B cell (primary cell): ENCODE data around the gene CCBE1. TPM values are rescaled to one million over a fixed set of nuclear protein-coding genes. Genes with fewer than 3 reads are reported as not detected.

Experiments used
- ATAC-seq: fragments of 200-7000 bp; cut with Tn5 transposase; one replicate; pipeline ENCODE4 v1.10.0; 2021; ENCODE audit warnings: low read depth, mild to moderate bottlenecking, moderate number of reproducible peaks, moderate library complexity
- CTCF ChIA-PET: fragments of 350-600 bp; sonication (Branson Sonifier 250); formaldehyde crosslinking; loops from one replicate; lab custom pipeline; 2021; ENCODE audit warnings: antibody characterized with exemption, inconsistent platforms; lab: Charles Lee
- POLR2A ChIA-PET: fragments of 350-600 bp; sonication (Branson Sonifier 250); formaldehyde crosslinking; loops from one replicate; lab custom pipeline; 2021; ENCODE audit warnings: antibody characterized with exemption; lab: Charles Lee
- DNase-seq: peaks from one replicate; pipeline ENCODE4 v3.0.0; 2013
- H2AFZ ChIP-seq: 2 replicates; pipeline ENCODE4 v1.6.1; 2012; ENCODE audit warnings: mild to moderate bottlenecking, low read depth, low read length; ENCODE audit not compliant: insufficient read depth, poor library complexity, severe bottlenecking
- H3K27ac ChIP-seq, 2 donors: 1 replicate in 1 of 2; 2 replicates in 1 of 2; pipeline ENCODE4 v1.5.1; 2012 to 2013; ENCODE audit warnings: low read length in 2 of 2, mild to moderate bottlenecking in 2 of 2, moderate library complexity in 1 of 2
- H3K27me3 ChIP-seq, 4 experiments: fragments of 200-600 bp in 1 of 4; sonication (generic) in 1 of 4; replicated peaks in 1 of 4; 1 replicate in 2 of 4; 2 replicates in 2 of 4; pipeline versions ENCODE4 v1.6.1 to v1.7.0; 2013 to 2016; ENCODE audit warnings: low read length in 3 of 4, mild to moderate bottlenecking in 2 of 4, mixed read lengths in 1 of 4, moderate library complexity in 1 of 4; ENCODE audit not compliant: insufficient read depth in 4 of 4, control insufficient read depth in 3 of 4; ENCODE audit errors: control extremely low read depth in 1 of 4
- H3K36me3 ChIP-seq, 2 experiments: replicated peaks in 1 of 2; 1 replicate in 1 of 2; 2 replicates in 1 of 2; pipeline versions ENCODE4 v1.6.1 to v1.7.1; 2013; ENCODE audit warnings: low read length in 1 of 2; ENCODE audit not compliant: insufficient read depth in 2 of 2, control insufficient read depth in 1 of 2; ENCODE audit errors: control extremely low read depth in 1 of 2, extremely low read depth in 1 of 2
- H3K4me1 ChIP-seq, 2 donors: fragments of 200-600 bp in 1 of 2; sonication (generic) in 1 of 2; 1 replicate in 1 of 2; 2 replicates in 1 of 2; pipeline versions ENCODE4 v1.5.1 to v1.6.1; 2013 to 2017; ENCODE audit warnings: low read length in 2 of 2; ENCODE audit not compliant: control insufficient read depth in 2 of 2, insufficient read depth in 2 of 2
- H3K4me2 ChIP-seq: replicated peaks from 2 replicates; pipeline ENCODE3; 2012; ENCODE audit warnings: mild to moderate bottlenecking, low read depth, low read length; ENCODE audit not compliant: poor library complexity, severe bottlenecking
- H3K4me3 ChIP-seq, 5 experiments: fragments of 200-600 bp in 1 of 5; sonication (generic) in 1 of 5; 1 replicate in 3 of 5; 2 replicates in 2 of 5; pipeline versions ENCODE4 v1.5.1 to v1.7.0; 2011 to 2016; ENCODE audit warnings: low read length in 4 of 5, mild to moderate bottlenecking in 4 of 5, low read depth in 2 of 5, control low read depth in 1 of 5, moderate library complexity in 1 of 5; ENCODE audit not compliant: insufficient read depth in 1 of 5; ENCODE audit errors: control extremely low read depth in 1 of 5, extremely low read depth in 1 of 5
- H3K79me2 ChIP-seq: fragments of 200-600 bp; sonication (generic); one replicate; pipeline ENCODE4 v1.6.0; 2016; ENCODE audit warnings: low read length; ENCODE audit not compliant: control insufficient read depth, insufficient read depth
- H3K9ac ChIP-seq: fragments of 200-600 bp; sonication (generic); 2 replicates; pipeline ENCODE4 v1.6.1; 2017; ENCODE audit warnings: mild to moderate bottlenecking, low read length, moderate library complexity
- H3K9me3 ChIP-seq, 3 donors: one replicate each; pipeline versions ENCODE4 v1.6.1 to v1.7.1; 2013; ENCODE audit warnings: low read length in 2 of 3; ENCODE audit not compliant: control insufficient read depth in 2 of 3, insufficient read depth in 1 of 3; ENCODE audit errors: control extremely low read depth in 1 of 3
- H4K20me1 ChIP-seq: 2 replicates; pipeline ENCODE4 v1.6.0; 2012; ENCODE audit warnings: mild to moderate bottlenecking, low read length; ENCODE audit not compliant: insufficient read depth, control insufficient read depth, poor library complexity, severe bottlenecking
- H3K27ac Mint-ChIP-seq: one replicate; pipeline ENCODE4 v1.8.0; 2021; ENCODE audit warnings: mixed read lengths
- H3K27me3 Mint-ChIP-seq: one replicate; pipeline ENCODE4 v1.8.0; 2021; ENCODE audit warnings: mixed read lengths
- H3K4me1 Mint-ChIP-seq: one replicate; pipeline ENCODE4 v1.8.0; 2021; ENCODE audit warnings: mixed read lengths
- H3K4me3 Mint-ChIP-seq: one replicate; pipeline ENCODE4 v1.8.0; 2021; ENCODE audit warnings: mixed read lengths
- H3K9me3 Mint-ChIP-seq: one replicate; pipeline ENCODE4 v1.8.0; 2022; ENCODE audit warnings: mixed read lengths; ENCODE audit not compliant: insufficient read depth
- CTCF ChIP-seq: fragments of 200-600 bp; IDR thresholded peaks from one replicate; pipeline ENCODE4 v1.8.0; 2022; ENCODE audit warnings: antibody characterized with exemption, mild to moderate bottlenecking
- EZH2 ChIP-seq: IDR thresholded peaks from 2 replicates; pipeline ENCODE4 v1.6.1; 2012; ENCODE audit warnings: borderline replicate concordance, low read depth, mild to moderate bottlenecking, moderate library complexity, low read length; ENCODE audit not compliant: insufficient read depth, poor library complexity, severe bottlenecking
- WGBS: methylation state at CpG from one replicate; pipeline ENCODE4 v1.1.5; 2013; ENCODE audit warnings: missing lambda C conversion rate; ENCODE audit not compliant: insufficient coverage; 5-methylcytosine and 5-hydroxymethylcytosine counted together
- intact Hi-C: fragments of 100-400 bp; cut with micrococcal nuclease; formaldehyde crosslinking; loops from one replicate; pipeline ENCODE4 v1.10.0; 2022
- polyA plus RNA-seq: library from polyadenylated mRNA; depleted of rRNA; stranded (reverse); fragments of >200 nt; gene quantifications from 2 replicates; pipeline ENCODE4 v1.2.3, GENCODE V29; 2012
- total RNA-seq, 2 donors: library from RNA; stranded (reverse); fragments of 120-200 nt in 1 of 2; gene quantifications; 1 replicate in 1 of 2; 2 replicates in 1 of 2; pipeline versions ENCODE4 v1.2.3 to v1.2.4, GENCODE V29; 2013 to 2022

The CCBE1 gene
- total and polyA plus RNA-seq, 2 donors (not counting 1 experiment from before 2014, with no cell fraction given), result not detected

- TF ChIP-seq EZH2 (no peak), CTCF (no peak)
- Mint-ChIP-seq H3K9me3 (peaks cover 3% of the 10 kb centered on the region), H3K27me3 (no peaks in the 10 kb centered on the region), H3K4me3 (no peak overlapping the region), H3K4me1 (no peaks in the 10 kb centered on the region), H3K27ac (no peak overlapping the region)
- Histone ChIP-seq H3K27me3 (peaks cover 0 to 4% (median 0%) of the 10 kb centered on the region in 4 experiments), H3K27ac (no peak overlapping the region), H3K9me3 (peaks cover 0 to 3% (median 0%) of the 10 kb centered on the region in 3 donors), H3K9ac (no peak overlapping the region), H4K20me1 (no peaks in the 10 kb centered on the region), H3K4me2 (no peak overlapping the region), H3K4me1 (no peaks in the 10 kb centered on the region), H2AFZ (no peak overlapping the region), H3K4me3 (no peak overlapping the region), H3K79me2 (no peaks in the 10 kb centered on the region), H3K36me3 (no peaks in the 10 kb centered on the region)
- no peak for ATAC-seq
- ChIA-PET CTCF (no interaction called here), POLR2A (no interaction called here)
- intact Hi-C loops, result no loop called here
- DNase-seq, result no peak
- WGBS, result 100% methylated on average over 8 of the region's 10 CpGs
Measured at GRCh38 chr18:59551902-59552635, 145.2 kb downstream of the CCBE1 start.

GRCh38 chr18:59550174-59550516, 147.1 kb downstream of the CCBE1 start:
- 94% methylated on average over 3 of the region's 4 CpGs for WGBS

More at GRCh38 chr18:59550174-59550516, 147.1 kb downstream of the CCBE1 start:
- intact Hi-C loops, result no loop called here
- ChIA-PET CTCF (no interaction called here), POLR2A (no interaction called here)
- Mint-ChIP-seq H3K9me3 (peaks cover 6% of the 10 kb centered on the region), H3K4me3 (no peak overlapping the region), H3K27ac (no peak overlapping the region), H3K4me1 (no peaks in the 10 kb centered on the region), H3K27me3 (no peaks in the 10 kb centered on the region)
- Histone ChIP-seq H3K4me2 (no peak overlapping the region), H3K9me3 (no peaks in the 10 kb centered on the region), H2AFZ (no peak overlapping the region), H3K4me1 (no peaks in the 10 kb centered on the region), H3K9ac (no peak overlapping the region), H3K4me3 (no peak overlapping the region), H3K27ac (no peak overlapping the region), H3K27me3 (peaks cover 0 to 4% (median 0%) of the 10 kb centered on the region in 4 experiments), H3K79me2 (no peaks in the 10 kb centered on the region), H3K36me3 (no peaks in the 10 kb centered on the region), H4K20me1 (no peaks in the 10 kb centered on the region)
- TF ChIP-seq CTCF, result no peak
- TF ChIP-seq EZH2, result no peak
- ATAC-seq (no peak), DNase-seq (no peak)
